Measurements from ENCODE around the gene GORASP1. TPM values are rescaled to one million over a fixed set of nuclear protein-coding genes. Genes with fewer than 3 reads are reported as not detected.

Gene GORASP1
- total and polyA plus RNA-seq, 2 of the 13 experiments (the other 11 are each of a cell fraction or from before 2014, with no cell fraction given): 36.4 to 39.8 TPM

DNA sequence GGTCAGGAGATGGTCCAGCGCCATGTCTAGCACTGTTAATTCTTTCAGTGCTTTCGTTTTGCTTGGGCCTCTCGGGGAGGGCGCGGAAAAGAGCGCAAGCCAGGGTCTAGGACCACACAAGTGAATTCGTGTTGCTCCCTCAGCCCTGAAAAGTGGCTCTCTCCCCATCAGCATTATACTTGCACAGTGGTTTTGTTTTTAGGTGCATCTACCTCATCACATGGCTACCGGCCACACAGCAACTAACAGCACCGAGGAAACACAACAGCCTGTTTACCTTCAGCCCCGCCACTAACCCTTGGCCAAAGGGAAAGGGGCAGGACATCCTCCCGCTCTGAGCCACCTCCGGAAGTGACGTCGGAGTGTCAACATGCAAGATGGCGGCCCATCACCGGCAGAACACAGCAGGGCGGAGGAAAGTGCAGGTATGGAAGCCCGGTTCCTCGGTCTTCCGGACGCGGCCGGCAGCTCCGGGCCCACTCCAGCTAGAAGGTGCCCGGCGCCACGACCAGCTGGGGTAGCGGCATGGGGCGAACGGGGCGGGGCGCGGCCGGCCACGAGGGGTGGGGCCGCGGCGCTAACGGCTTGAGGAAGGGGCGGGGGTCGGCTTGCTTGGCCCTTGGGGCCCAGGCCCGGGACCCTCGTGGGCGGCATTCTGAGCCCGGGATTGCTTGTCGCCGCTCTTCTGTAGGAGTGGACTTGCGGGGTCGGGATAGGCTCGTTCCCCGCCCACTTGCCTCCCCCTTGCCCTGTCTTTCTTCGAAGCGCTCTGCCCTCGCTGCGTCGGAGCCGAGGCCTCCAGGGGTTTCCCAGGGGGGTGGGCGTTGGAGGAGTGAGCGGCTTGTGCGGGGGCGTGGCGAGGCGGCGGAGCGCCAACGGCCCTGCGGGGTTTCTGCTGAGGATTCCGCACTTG lies 55.5 kb downstream of the GORASP1 start, which contains the start of the genes SCN11A and WDR48 (continued):
- TF ChIP-seq, protein P1, sequence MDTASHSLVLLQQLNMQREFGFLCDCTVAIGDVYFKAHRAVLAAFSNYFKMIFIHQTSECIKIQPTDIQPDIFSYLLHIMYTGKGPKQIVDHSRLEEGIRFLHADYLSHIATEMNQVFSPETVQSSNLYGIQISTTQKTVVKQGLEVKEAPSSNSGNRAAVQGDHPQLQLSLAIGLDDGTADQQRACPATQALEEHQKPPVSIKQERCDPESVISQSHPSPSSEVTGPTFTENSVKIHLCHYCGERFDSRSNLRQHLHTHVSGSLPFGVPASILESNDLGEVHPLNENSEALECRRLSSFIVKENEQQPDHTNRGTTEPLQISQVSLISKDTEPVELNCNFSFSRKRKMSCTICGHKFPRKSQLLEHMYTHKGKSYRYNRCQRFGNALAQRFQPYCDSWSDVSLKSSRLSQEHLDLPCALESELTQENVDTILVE (CRISPR knock-in tag; IDR thresholded peaks at IDR 0.05): peak; percentile 6; the same call in 1 of the 2 replicates
- TF ChIP-seq XRCC5 (optimal IDR thresholded peaks at IDR 0.05; ENCODE audit: low read length): peak; percentile 69
- TF ChIP-seq ZNF614 (CRISPR knock-in tag; IDR thresholded peaks at IDR 0.05; ENCODE audit: borderline replicate concordance): no peak; the same call in 1 of the 2 replicates
- TF ChIP-seq MED13 (CRISPR knock-in tag; IDR thresholded peaks at IDR 0.05): no peak
- peak; percentile 67; the same call in 1 of the 2 replicates for TF ChIP-seq ZBTB7B (CRISPR knock-in tag; IDR thresholded peaks at IDR 0.05)
- no peak for TF ChIP-seq ZNF569 (CRISPR knock-in tag; IDR thresholded peaks at IDR 0.05; ENCODE audit: borderline replicate concordance)
- TF ChIP-seq ISX (CRISPR knock-in tag; conservative IDR thresholded peaks at IDR 0.05): no peak
- no peak for TF ChIP-seq TOE1 (CRISPR knock-in tag; IDR thresholded peaks at IDR 0.05)
- peak; percentile 65; the same call in 1 of the 2 replicates for TF ChIP-seq TARDBP (CRISPR knock-in tag; IDR thresholded peaks at IDR 0.05)
- TF ChIP-seq ASH2L (IDR thresholded peaks at IDR 0.05; ENCODE audit: insufficient read length, low read depth, low read length): peak; percentile 91
- TF ChIP-seq KMT2A (CRISPR knock-in tag; IDR thresholded peaks at IDR 0.05): peak; percentile 77
- peak; percentile 99 for TF ChIP-seq POLR2AphosphoS5 (IDR thresholded peaks at IDR 0.05; ENCODE audit: low read depth, low read length)
- TF ChIP-seq ZNF143 (CRISPR knock-in tag; IDR thresholded peaks at IDR 0.05): no peak
- TF ChIP-seq FOXO1 (CRISPR knock-in tag; IDR thresholded peaks at IDR 0.05): peak; percentile 95
- TF ChIP-seq CREM (IDR thresholded peaks at IDR 0.05): peak; percentile 98
- TF ChIP-seq CREM (CRISPR knock-in tag; IDR thresholded peaks at IDR 0.05): peak; percentile 88
- TF ChIP-seq TMF1 (CRISPR knock-in tag; IDR thresholded peaks at IDR 0.05; ENCODE audit: low read depth): no peak; the same call in 1 of the 2 replicates
- TF ChIP-seq FOXJ3 (CRISPR knock-in tag; IDR thresholded peaks at IDR 0.05; ENCODE audit: borderline replicate concordance): peak; percentile 82
- peak; percentile 60 for TF ChIP-seq HCFC1 (IDR thresholded peaks at IDR 0.05; ENCODE audit: low read depth, low read length)
- TF ChIP-seq ZMYM2 (CRISPR knock-in tag; IDR thresholded peaks at IDR 0.05): no peak
- TF ChIP-seq, protein P2, sequence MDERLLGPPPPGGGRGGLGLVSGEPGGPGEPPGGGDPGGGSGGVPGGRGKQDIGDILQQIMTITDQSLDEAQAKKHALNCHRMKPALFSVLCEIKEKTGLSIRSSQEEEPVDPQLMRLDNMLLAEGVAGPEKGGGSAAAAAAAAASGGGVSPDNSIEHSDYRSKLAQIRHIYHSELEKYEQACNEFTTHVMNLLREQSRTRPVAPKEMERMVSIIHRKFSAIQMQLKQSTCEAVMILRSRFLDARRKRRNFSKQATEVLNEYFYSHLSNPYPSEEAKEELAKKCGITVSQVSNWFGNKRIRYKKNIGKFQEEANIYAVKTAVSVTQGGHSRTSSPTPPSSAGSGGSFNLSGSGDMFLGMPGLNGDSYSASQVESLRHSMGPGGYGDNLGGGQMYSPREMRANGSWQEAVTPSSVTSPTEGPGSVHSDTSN (CRISPR knock-in tag; IDR thresholded peaks at IDR 0.05): no peak
- no peak for TF ChIP-seq ZNF24 (IDR thresholded peaks at IDR 0.05)
- TF ChIP-seq RCOR2 (CRISPR knock-in tag; IDR thresholded peaks at IDR 0.05): no peak
- peak; percentile 70; the same call in 1 of the 2 replicates for TF ChIP-seq JUND (CRISPR knock-in tag; IDR thresholded peaks at IDR 0.05)
- TF ChIP-seq, protein P3, sequence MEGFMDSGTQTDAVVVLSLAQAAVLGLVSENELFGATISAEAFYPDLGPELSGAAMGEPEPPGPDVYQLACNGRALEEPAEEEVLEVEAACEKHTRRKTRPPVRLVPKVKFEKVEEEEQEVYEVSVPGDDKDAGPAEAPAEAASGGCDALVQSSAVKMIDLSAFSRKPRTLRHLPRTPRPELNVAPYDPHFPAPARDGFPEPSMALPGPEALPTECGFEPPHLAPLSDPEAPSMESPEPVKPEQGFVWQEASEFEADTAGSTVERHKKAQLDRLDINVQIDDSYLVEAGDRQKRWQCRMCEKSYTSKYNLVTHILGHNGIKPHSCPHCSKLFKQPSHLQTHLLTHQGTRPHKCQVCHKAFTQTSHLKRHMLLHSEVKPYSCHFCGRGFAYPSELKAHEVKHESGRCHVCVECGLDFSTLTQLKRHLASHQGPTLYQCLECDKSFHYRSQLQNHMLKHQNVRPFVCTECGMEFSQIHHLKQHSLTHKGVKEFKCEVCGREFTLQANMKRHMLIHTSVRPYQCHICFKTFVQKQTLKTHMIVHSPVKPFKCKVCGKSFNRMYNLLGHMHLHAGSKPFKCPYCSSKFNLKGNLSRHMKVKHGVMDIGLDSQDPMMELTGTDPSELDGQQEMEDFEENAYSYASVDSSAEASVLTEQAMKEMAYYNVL (CRISPR knock-in tag; IDR thresholded peaks at IDR 0.05; ENCODE audit: borderline replicate concordance): peak; percentile 39; the same call in 1 of the 2 replicates
- TF ChIP-seq, protein P4, sequence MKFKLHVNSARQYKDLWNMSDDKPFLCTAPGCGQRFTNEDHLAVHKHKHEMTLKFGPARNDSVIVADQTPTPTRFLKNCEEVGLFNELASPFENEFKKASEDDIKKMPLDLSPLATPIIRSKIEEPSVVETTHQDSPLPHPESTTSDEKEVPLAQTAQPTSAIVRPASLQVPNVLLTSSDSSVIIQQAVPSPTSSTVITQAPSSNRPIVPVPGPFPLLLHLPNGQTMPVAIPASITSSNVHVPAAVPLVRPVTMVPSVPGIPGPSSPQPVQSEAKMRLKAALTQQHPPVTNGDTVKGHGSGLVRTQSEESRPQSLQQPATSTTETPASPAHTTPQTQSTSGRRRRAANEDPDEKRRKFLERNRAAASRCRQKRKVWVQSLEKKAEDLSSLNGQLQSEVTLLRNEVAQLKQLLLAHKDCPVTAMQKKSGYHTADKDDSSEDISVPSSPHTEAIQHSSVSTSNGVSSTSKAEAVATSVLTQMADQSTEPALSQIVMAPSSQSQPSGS (CRISPR knock-in tag; IDR thresholded peaks at IDR 0.05): peak; percentile 66; the same call in 1 of the 2 replicates
